ENCODE measurements around the gene TRAIP.

DNA sequence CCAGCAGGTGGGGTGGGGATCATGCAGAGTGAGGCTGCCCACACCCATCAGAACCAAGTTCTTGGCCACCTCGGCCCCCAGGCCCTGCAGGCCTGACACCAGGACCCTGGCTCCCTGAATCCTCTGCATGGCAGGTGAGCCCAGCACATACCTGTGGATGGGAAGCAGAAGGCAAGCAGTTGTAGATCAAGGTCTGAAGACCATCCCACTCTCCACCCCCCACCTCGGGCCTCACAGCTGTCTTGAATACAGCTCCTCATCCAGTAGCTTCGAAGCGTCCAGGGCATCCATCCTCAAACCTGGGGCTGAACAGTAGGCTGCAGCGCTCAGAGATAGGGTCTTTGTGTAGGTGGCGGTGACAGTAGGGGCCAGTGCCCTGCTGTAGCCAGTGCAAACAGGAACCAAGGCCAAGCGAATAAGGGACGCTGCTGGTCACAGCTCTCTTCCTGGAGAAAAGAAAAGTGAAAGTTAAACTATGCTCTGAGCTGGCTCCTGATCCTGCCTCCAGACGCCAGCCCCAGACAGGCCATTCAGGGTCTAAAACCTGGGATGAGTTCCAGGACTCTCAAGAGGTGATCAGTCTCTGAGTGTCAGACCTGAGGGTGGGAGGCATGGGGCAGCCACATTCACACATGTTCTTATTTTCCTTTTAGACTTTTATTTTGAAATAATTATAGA is 42.7 kb downstream of the TRAIP start, which contains the start of gene UBA7:
- TF ChIP-seq EP300 (IDR thresholded peaks at IDR 0.05): no peak
- TF ChIP-seq, protein P1, sequence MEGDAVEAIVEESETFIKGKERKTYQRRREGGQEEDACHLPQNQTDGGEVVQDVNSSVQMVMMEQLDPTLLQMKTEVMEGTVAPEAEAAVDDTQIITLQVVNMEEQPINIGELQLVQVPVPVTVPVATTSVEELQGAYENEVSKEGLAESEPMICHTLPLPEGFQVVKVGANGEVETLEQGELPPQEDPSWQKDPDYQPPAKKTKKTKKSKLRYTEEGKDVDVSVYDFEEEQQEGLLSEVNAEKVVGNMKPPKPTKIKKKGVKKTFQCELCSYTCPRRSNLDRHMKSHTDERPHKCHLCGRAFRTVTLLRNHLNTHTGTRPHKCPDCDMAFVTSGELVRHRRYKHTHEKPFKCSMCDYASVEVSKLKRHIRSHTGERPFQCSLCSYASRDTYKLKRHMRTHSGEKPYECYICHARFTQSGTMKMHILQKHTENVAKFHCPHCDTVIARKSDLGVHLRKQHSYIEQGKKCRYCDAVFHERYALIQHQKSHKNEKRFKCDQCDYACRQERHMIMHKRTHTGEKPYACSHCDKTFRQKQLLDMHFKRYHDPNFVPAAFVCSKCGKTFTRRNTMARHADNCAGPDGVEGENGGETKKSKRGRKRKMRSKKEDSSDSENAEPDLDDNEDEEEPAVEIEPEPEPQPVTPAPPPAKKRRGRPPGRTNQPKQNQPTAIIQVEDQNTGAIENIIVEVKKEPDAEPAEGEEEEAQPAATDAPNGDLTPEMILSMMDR (IDR thresholded peaks at IDR 0.05): no peak
- TF ChIP-seq KDM1A (IDR thresholded peaks at IDR 0.05; ENCODE audit: low read depth): no peak
- TF ChIP-seq MAFK (IDR thresholded peaks at IDR 0.05; ENCODE audit: partially characterized antibody): no peak
- TF ChIP-seq MYC (IDR thresholded peaks at IDR 0.05; ENCODE audit: borderline replicate concordance, low read length): no peak
- TF ChIP-seq JUN (IDR thresholded peaks at IDR 0.05): no peak
- no peak for TF ChIP-seq PHF8 (IDR thresholded peaks at IDR 0.05; ENCODE audit: borderline replicate concordance, low read depth)
- TF ChIP-seq SMC3 (IDR thresholded peaks at IDR 0.05): no peak
- no peak for TF ChIP-seq CEBPB (IDR thresholded peaks at IDR 0.05)
- no peak for TF ChIP-seq RAD21 (conservative IDR thresholded peaks at IDR 0.05 in 1 of 2, IDR thresholded peaks at IDR 0.05 in 1 of 2)
- TF ChIP-seq, protein P2, sequence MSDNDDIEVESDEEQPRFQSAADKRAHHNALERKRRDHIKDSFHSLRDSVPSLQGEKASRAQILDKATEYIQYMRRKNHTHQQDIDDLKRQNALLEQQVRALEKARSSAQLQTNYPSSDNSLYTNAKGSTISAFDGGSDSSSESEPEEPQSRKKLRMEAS (IDR thresholded peaks at IDR 0.05): no peak
- TF ChIP-seq, protein P3, sequence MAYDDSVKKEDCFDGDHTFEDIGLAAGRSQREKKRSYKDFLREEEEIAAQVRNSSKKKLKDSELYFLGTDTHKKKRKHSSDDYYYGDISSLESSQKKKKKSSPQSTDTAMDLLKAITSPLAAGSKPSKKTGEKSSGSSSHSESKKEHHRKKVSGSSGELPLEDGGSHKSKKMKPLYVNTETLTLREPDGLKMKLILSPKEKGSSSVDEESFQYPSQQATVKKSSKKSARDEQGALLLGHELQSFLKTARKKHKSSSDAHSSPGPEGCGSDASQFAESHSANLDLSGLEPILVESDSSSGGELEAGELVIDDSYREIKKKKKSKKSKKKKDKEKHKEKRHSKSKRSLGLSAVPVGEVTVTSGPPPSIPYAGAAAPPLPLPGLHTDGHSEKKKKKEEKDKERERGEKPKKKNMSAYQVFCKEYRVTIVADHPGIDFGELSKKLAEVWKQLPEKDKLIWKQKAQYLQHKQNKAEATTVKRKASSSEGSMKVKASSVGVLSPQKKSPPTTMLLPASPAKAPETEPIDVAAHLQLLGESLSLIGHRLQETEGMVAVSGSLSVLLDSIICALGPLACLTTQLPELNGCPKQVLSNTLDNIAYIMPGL (CRISPR knock-in tag; IDR thresholded peaks at IDR 0.05; ENCODE audit: borderline replicate concordance): no peak
- no peak for TF ChIP-seq HDAC2 (IDR thresholded peaks at IDR 0.05)
